Osteoblast (primary cell): Measurements from ENCODE around the gene PLAAT3. TPM values are rescaled to one million over a fixed set of nuclear protein-coding genes. Genes with fewer than 3 reads are reported as not detected.

ENCODE experiments used
- DNase-seq: peaks from one replicate; pipeline ENCODE4 v3.0.0; 2011; ENCODE audit warnings: low spot score, mixed read lengths; ENCODE audit not compliant: insufficient read length; ENCODE audit errors: missing footprints
- H2AFZ ChIP-seq: 2 replicates; pipeline ENCODE4 v1.6.0; 2011; ENCODE audit warnings: mild to moderate bottlenecking, low read length
- H3K27ac ChIP-seq: 2 replicates; pipeline ENCODE4 v1.5.1; 2011; ENCODE audit warnings: mild to moderate bottlenecking, low read depth, low read length, moderate library complexity
- H3K27me3 ChIP-seq: 2 replicates; pipeline ENCODE4 v1.6.0; 2012; ENCODE audit warnings: mild to moderate bottlenecking, control low read depth, inconsistent platforms, low read length, moderate library complexity; ENCODE audit not compliant: insufficient read depth
- H3K36me3 ChIP-seq: 2 replicates; pipeline ENCODE4 v1.5.1; 2011; ENCODE audit warnings: mild to moderate bottlenecking, low read length, control low read depth, moderate library complexity; ENCODE audit not compliant: insufficient read depth
- H3K4me1 ChIP-seq: 2 replicates; pipeline ENCODE4 v1.5.1; 2011; ENCODE audit warnings: mild to moderate bottlenecking, low read length, control low read depth, moderate library complexity; ENCODE audit not compliant: insufficient read depth
- H3K4me2 ChIP-seq: 2 replicates; pipeline ENCODE4 v1.6.0; 2011; ENCODE audit warnings: mild to moderate bottlenecking, low read length; ENCODE audit not compliant: insufficient read depth
- H3K4me3 ChIP-seq: fragments of 200-600 bp; sonication (generic); 3 replicates; pipeline ENCODE4 v1.5.1; 2012; ENCODE audit warnings: mild to moderate bottlenecking, low read length, inconsistent platforms; ENCODE audit not compliant: insufficient read depth
- H3K79me2 ChIP-seq: 2 replicates; pipeline ENCODE4 v1.6.0; 2012; ENCODE audit warnings: mild to moderate bottlenecking, low read length, control low read depth, inconsistent platforms; ENCODE audit not compliant: insufficient read depth
- H3K9me3 ChIP-seq: 2 replicates; pipeline ENCODE4 v1.5.1; 2011; ENCODE audit warnings: low read depth, low read length, control low read depth
- H4K20me1 ChIP-seq: 2 replicates; pipeline ENCODE4 v1.6.0; 2012; ENCODE audit warnings: mild to moderate bottlenecking, low read length, control low read depth; ENCODE audit not compliant: insufficient read depth
- CTCF ChIP-seq: IDR thresholded peaks from 2 replicates; pipeline ENCODE4 v1.5.1; 2011; ENCODE audit warnings: mild to moderate bottlenecking, low read depth, low read length, moderate library complexity; ENCODE audit errors: extremely low read depth
- total RNA-seq: library from RNA; depleted of rRNA; stranded (reverse); fragments of >200 nt; gene quantifications from 2 replicates; pipeline ENCODE4 v1.2.3, GENCODE V29; 2012

The PLAAT3 gene
- total RNA-seq, 1 donor: 34.4 TPM

- H2AFZ ChIP-seq: no peak overlapping the region
- H4K20me1 ChIP-seq: no peaks in the 10 kb centered on the region
- no peak for DNase-seq
- peaks cover 7% of the 10 kb centered on the region for H3K4me1 ChIP-seq
- H3K4me2 ChIP-seq: no peak overlapping the region
- no peaks in the 10 kb centered on the region for H3K36me3 ChIP-seq
- no peaks in the 10 kb centered on the region for H3K9me3 ChIP-seq
- H3K79me2 ChIP-seq: no peaks in the 10 kb centered on the region
- no peak overlapping the region for H3K27ac ChIP-seq
- H3K4me3 ChIP-seq: no peak overlapping the region
- no peak for TF ChIP-seq CTCF
- no peaks in the 10 kb centered on the region for H3K27me3 ChIP-seq
These were observed 44.7 kb downstream of the PLAAT3 start for GRCh38 chr11:63569570-63569969.

- Histone ChIP-seq H3K4me1 (peaks cover 7% of the 10 kb centered on the region), H3K4me3 (no peak overlapping the region), H3K27me3 (no peaks in the 10 kb centered on the region), H3K9me3 (no peaks in the 10 kb centered on the region), H2AFZ (no peak overlapping the region), H3K4me2 (peak overlapping the region; percentile 49), H3K36me3 (no peaks in the 10 kb centered on the region), H3K79me2 (no peaks in the 10 kb centered on the region), H4K20me1 (no peaks in the 10 kb centered on the region), H3K27ac (no peak overlapping the region)
- peak; percentile 72 for DNase-seq
- TF ChIP-seq CTCF: no peak
These were observed 47.0 kb downstream of the PLAAT3 start for GRCh38 chr11:63567044-63567840.

GRCh38 chr11:63564784-63565350 lies 49.4 kb downstream of the PLAAT3 start:
- H3K9me3 ChIP-seq: no peaks in the 10 kb centered on the region
- H3K79me2 ChIP-seq: no peaks in the 10 kb centered on the region
- H3K27me3 ChIP-seq: no peaks in the 10 kb centered on the region
- no peak for DNase-seq
- H3K36me3 ChIP-seq: no peaks in the 10 kb centered on the region
- H3K4me1 ChIP-seq: peaks cover 15% of the 10 kb centered on the region
- TF ChIP-seq CTCF: no peak
- no peak overlapping the region for H2AFZ ChIP-seq
- no peaks in the 10 kb centered on the region for H4K20me1 ChIP-seq
- H3K4me2 ChIP-seq: no peak overlapping the region
- no peak overlapping the region for H3K4me3 ChIP-seq
- H3K27ac ChIP-seq: no peak overlapping the region

- DNase-seq: no peak
- Histone ChIP-seq H3K4me1 (peaks cover 15% of the 10 kb centered on the region), H3K27me3 (no peaks in the 10 kb centered on the region), H2AFZ (no peak overlapping the region), H4K20me1 (no peaks in the 10 kb centered on the region), H3K4me2 (no peak overlapping the region), H3K27ac (no peak overlapping the region), H3K79me2 (no peaks in the 10 kb centered on the region), H3K4me3 (no peak overlapping the region), H3K9me3 (no peaks in the 10 kb centered on the region), H3K36me3 (no peaks in the 10 kb centered on the region)
- TF ChIP-seq CTCF: no peak
These were observed 50.0 kb downstream of the PLAAT3 start for GRCh38 chr11:63564056-63564774.
